ENCODE results near the gene ZNF786. TPM values are rescaled to one million over a fixed set of nuclear protein-coding genes. Genes with fewer than 3 reads are reported as not detected.

The ZNF786 gene
- total RNA-seq, 1 donor from 2014 or later: 10.2 TPM

- no peak for DNase-seq (ENCODE audit: extremely low spot score, unreplicated experiment)
- no peaks in the 10 kb centered on the region for H3K27me3 Mint-ChIP-seq (ENCODE audit: unreplicated experiment)
- no peak for TF ChIP-seq CTCF (IDR thresholded peaks at IDR 0.05)
- H3K36me3 Mint-ChIP-seq (ENCODE audit: unreplicated experiment): peaks cover 10% of the 10 kb centered on the region
- peak overlapping the region; percentile 6 for H3K27ac Mint-ChIP-seq (ENCODE audit: unreplicated experiment)
- H3K9me3 Mint-ChIP-seq (ENCODE audit: unreplicated experiment): no peaks in the 10 kb centered on the region
- no peak overlapping the region for H3K4me3 Mint-ChIP-seq (ENCODE audit: unreplicated experiment)
- H3K4me1 Mint-ChIP-seq (ENCODE audit: unreplicated experiment): peaks cover 32% of the 10 kb centered on the region
Measured at GRCh38 chr7:149022756-149023360, 67.7 kb downstream of the ZNF786 start.

GRCh38 chr7:149021725-149022062 is 68.8 kb downstream of the ZNF786 start:
- H3K4me1 Mint-ChIP-seq (ENCODE audit: unreplicated experiment): peaks cover 20% of the 10 kb centered on the region
- H3K36me3 Mint-ChIP-seq (ENCODE audit: unreplicated experiment): peaks cover 13% of the 10 kb centered on the region
- H3K4me3 Mint-ChIP-seq (ENCODE audit: unreplicated experiment): no peak overlapping the region

GRCh38 chr7:149020483-149020882 is 70.0 kb downstream of the ZNF786 start:
- Mint-ChIP-seq H3K27ac (ENCODE audit: unreplicated experiment) (no peak overlapping the region), H3K4me1 (ENCODE audit: unreplicated experiment) (peaks cover 10% of the 10 kb centered on the region), H3K36me3 (ENCODE audit: unreplicated experiment) (peaks cover 13% of the 10 kb centered on the region), H3K27me3 (ENCODE audit: unreplicated experiment) (no peaks in the 10 kb centered on the region), H3K9me3 (ENCODE audit: unreplicated experiment) (no peaks in the 10 kb centered on the region), H3K4me3 (ENCODE audit: unreplicated experiment) (no peak overlapping the region)
- no peak for TF ChIP-seq CTCF (IDR thresholded peaks at IDR 0.05)
- DNase-seq (ENCODE audit: extremely low spot score, unreplicated experiment): no peak

More at GRCh38 chr7:149021725-149022062, 68.8 kb downstream of the ZNF786 start:
- H3K27me3 Mint-ChIP-seq (ENCODE audit: unreplicated experiment): no peaks in the 10 kb centered on the region
- DNase-seq (ENCODE audit: extremely low spot score, unreplicated experiment): no peak
- H3K27ac Mint-ChIP-seq (ENCODE audit: unreplicated experiment): no peak overlapping the region
- H3K9me3 Mint-ChIP-seq (ENCODE audit: unreplicated experiment): no peaks in the 10 kb centered on the region
- TF ChIP-seq CTCF (IDR thresholded peaks at IDR 0.05): no peak

Other genes with a start within 250 kb of the ZNF786 start
- 13.0 and 14.9 TPM in 2 replicates for gene EZH2, start 206.4 kb downstream of the ZNF786 start, total RNA-seq
- 152 and 162 TPM in 2 replicates for gene PDIA4, start 62.2 kb downstream of the ZNF786 start, total RNA-seq
- gene ZNF425, start 35.6 kb upstream of the ZNF786 start, total RNA-seq: 5.9 and 6.2 TPM in 2 replicates
- gene ZNF398, start 56.7 kb upstream of the ZNF786 start, total RNA-seq: 17.7 and 19.4 TPM in 2 replicates
- 29.8 and 31.3 TPM in 2 replicates for gene ZNF282, start 104.8 kb upstream of the ZNF786 start, total RNA-seq
- 11.9 and 13.0 TPM in 2 replicates for gene ZNF212, start 148.9 kb upstream of the ZNF786 start, total RNA-seq
- gene ZNF783, start 171.5 kb upstream of the ZNF786 start, total RNA-seq: 25.4 and 26.0 TPM in 2 replicates

Measured in osteocyte (in vitro differentiated cells).